ENCODE measurements around the gene ARF1.

- no peak for TF ChIP-seq POLR2A (IDR thresholded peaks at IDR 0.05)
- no peak for TF ChIP-seq CTCF (IDR thresholded peaks at IDR 0.05)
These were observed 24.1 kb upstream of the ARF1 start for GRCh38 chr1:228058172-228058948.
